ENCODE measurements around the gene LRRFIP2. TPM values are rescaled to one million over a fixed set of nuclear protein-coding genes. Genes with fewer than 3 reads are reported as not detected.
A peak's percentile ranks its signal among the peaks of the same experiment; 100 is the strongest.

LRRFIP2 gene
- total and polyA plus RNA-seq, 2 of the 4 experiments (the other 2 are of a cell fraction): 20.6 to 31.0 TPM

DNA sequence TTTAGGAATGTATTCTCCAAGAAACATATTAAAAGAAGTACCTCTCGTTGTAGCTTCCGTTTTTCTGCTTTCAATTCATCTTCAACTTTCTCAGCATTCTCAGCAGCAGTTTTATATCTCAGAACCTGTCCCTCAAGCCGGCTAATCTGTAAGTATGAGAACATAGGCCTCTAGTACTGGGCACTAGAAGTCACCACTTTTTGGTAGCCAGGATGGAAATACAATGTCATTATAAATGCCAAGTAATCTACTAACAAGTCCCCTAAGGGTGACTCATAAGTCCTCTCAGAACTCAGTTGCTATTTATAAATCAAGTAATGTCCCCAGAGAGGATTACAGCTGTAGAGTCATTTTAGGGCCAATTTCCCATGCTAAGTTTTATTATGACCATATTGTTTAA is 120.0 kb downstream of the LRRFIP2 start:
- Histone ChIP-seq H4K5ac (ENCODE audit: low read depth, low read length) (no peak overlapping the region), H3K4me1 (ENCODE audit: control insufficient read depth, insufficient read depth, low read length) (peaks cover 13% of the 10 kb centered on the region), H2BK5ac (ENCODE audit: low read depth, low read length, poor library complexity, severe bottlenecking) (peak overlapping the region; percentile 53), H3K14ac (replicated peaks; ENCODE audit: low read depth, low read length) (no peak overlapping the region), H2AK9ac (replicated peaks; ENCODE audit: low read depth, low read length, poor library complexity) (no peak overlapping the region), H4K8ac (ENCODE audit: low read depth in 2 of 2, low read length in 2 of 2) (no peak overlapping the region; a peak in 1 of 4 replicates), H2BK15ac (ENCODE audit: low read depth, low read length) (no peak overlapping the region), H4K20me1 (ENCODE audit: insufficient read depth, low read length) (no peaks in the 10 kb centered on the region; the same call in 1 of the 2 replicates), H3K9me1 (ENCODE audit: insufficient read depth, low read length) (peaks cover 8% of the 10 kb centered on the region), H2AK5ac (ENCODE audit: low read depth, low read length) (no peak overlapping the region), H3K27ac (ENCODE audit: insufficient read depth, low read length) (no peak overlapping the region), H2BK120ac (ENCODE audit: low read depth, low read length) (no peak overlapping the region), H3K36me3 (ENCODE audit: control insufficient read depth, insufficient read depth, low read length) (peaks cover 40% of the 10 kb centered on the region), H4K91ac (ENCODE audit: insufficient read depth, low read depth, low read length) (no peak overlapping the region), H3K23ac (ENCODE audit: low read depth, low read length) (no peak overlapping the region), H3K18ac (ENCODE audit: low read depth, low read length) (no peak overlapping the region), H3K4ac (ENCODE audit: low read depth, low read length) (no peak overlapping the region), H2BK20ac (ENCODE audit: low read depth, low read length) (no peak overlapping the region), H3K56ac (ENCODE audit: extremely low read depth, insufficient read depth, low read length) (no peak overlapping the region), H2AFZ (replicated peaks; ENCODE audit: low read length, poor library complexity) (no peak overlapping the region), H3K9me3 (ENCODE audit: control insufficient read depth, insufficient read depth, low read length) (no peaks in the 10 kb centered on the region), H3K4me3 (ENCODE audit: insufficient read depth, low read depth, low read length) (no peak overlapping the region), H3K79me1 (ENCODE audit: low read depth in 1 of 2, low read length in 2 of 2) (peaks cover 15 to 31% of the 10 kb centered on the region in 2 experiments), H3K9ac (ENCODE audit: low read depth, low read length) (no peak overlapping the region), H3K4me2 (ENCODE audit: low read depth, low read length) (no peak overlapping the region), H3K27me3 (ENCODE audit: control insufficient read depth, insufficient read depth, low read length) (no peaks in the 10 kb centered on the region)
- CTCF ChIA-PET: no interaction called here
- intact Hi-C loops (cut with micrococcal nuclease) (no loop called here), in situ Hi-C loops (cut with MboI; ENCODE audit: low sequenced_read_pairs) (no loop called here), dilution Hi-C loops (cut with HindIII; ENCODE audit: low sequenced_read_pairs, unreplicated experiment) (no loop called here)
- BruUV-seq (replicated peaks): no TSS peak
- POLR2A ChIA-PET (ENCODE audit: unreplicated experiment): no interaction called here
- TF ChIP-seq POLR2A (IDR thresholded peaks at IDR 0.05; ENCODE audit: low read depth, low read length) (no peak), SMC3 (IDR thresholded peaks at IDR 0.05; ENCODE audit: low read depth, low read length) (no peak), FOS (IDR thresholded peaks at IDR 0.05; ENCODE audit: low read depth, low read length) (peak; percentile 23; the same call in 1 of the 2 replicates), BHLHE40 (IDR thresholded peaks at IDR 0.05; ENCODE audit: low read depth, low read length) (no peak), NFE2L2 (IDR thresholded peaks at IDR 0.05; ENCODE audit: low read depth, low read length) (no peak)
- TF ChIP-seq, protein P1, sequence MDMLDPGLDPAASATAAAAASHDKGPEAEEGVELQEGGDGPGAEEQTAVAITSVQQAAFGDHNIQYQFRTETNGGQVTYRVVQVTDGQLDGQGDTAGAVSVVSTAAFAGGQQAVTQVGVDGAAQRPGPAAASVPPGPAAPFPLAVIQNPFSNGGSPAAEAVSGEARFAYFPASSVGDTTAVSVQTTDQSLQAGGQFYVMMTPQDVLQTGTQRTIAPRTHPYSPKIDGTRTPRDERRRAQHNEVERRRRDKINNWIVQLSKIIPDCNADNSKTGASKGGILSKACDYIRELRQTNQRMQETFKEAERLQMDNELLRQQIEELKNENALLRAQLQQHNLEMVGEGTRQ (IDR thresholded peaks at IDR 0.05; ENCODE audit: low read depth, low read length): no peak
- DNase-seq (peak; percentile 46), ATAC-seq (ENCODE audit: low read depth) (peak; percentile 52)
- no CpG with 5 or more reads among the region's 3 CpGs for WGBS, 2 experiments (ENCODE audit: extremely low coverage in 2 of 2, insufficient read length in 1 of 2)

All from IMR-90 (cell line).